Measurements from ENCODE around the gene CCSER1. TPM values are rescaled to one million over a fixed set of nuclear protein-coding genes. Genes with fewer than 3 reads are reported as not detected.

The CCSER1 gene
- polyA plus RNA-seq, 1 donor from 2014 or later: 20.8 TPM

GRCh38 chr4:91282217-91282616 lies 1155.0 kb downstream of the CCSER1 start:
- Histone ChIP-seq H3K4me2 (ENCODE audit: low read length) (peak overlapping the region; percentile 64), H3K4me3 (ENCODE audit: low read length) (no peak overlapping the region), H3K9ac (ENCODE audit: low read length) (no peak overlapping the region), H3K9me3 (ENCODE audit: low read length) (no peaks in the 10 kb centered on the region), H4K20me1 (ENCODE audit: insufficient read depth) (no peaks in the 10 kb centered on the region), H2AFZ (ENCODE audit: low read depth, low read length) (no peak overlapping the region), H3K27me3 (ENCODE audit: insufficient read depth, low read depth, low read length) (no peaks in the 10 kb centered on the region), H3K36me3 (ENCODE audit: insufficient read depth, low read length) (no peaks in the 10 kb centered on the region), H3K9me2 (ENCODE audit: insufficient read depth, low read length) (no peaks in the 10 kb centered on the region), H3K27ac (ENCODE audit: low read length) (peak overlapping the region; percentile 66), H3F3A (ENCODE audit: insufficient read depth, low read length, poor library complexity, severe bottlenecking) (peaks cover 3% of the 10 kb centered on the region), H3K79me2 (replicated peaks; ENCODE audit: insufficient read depth, low read length) (no peaks in the 10 kb centered on the region)
- TF ChIP-seq, protein P1, sequence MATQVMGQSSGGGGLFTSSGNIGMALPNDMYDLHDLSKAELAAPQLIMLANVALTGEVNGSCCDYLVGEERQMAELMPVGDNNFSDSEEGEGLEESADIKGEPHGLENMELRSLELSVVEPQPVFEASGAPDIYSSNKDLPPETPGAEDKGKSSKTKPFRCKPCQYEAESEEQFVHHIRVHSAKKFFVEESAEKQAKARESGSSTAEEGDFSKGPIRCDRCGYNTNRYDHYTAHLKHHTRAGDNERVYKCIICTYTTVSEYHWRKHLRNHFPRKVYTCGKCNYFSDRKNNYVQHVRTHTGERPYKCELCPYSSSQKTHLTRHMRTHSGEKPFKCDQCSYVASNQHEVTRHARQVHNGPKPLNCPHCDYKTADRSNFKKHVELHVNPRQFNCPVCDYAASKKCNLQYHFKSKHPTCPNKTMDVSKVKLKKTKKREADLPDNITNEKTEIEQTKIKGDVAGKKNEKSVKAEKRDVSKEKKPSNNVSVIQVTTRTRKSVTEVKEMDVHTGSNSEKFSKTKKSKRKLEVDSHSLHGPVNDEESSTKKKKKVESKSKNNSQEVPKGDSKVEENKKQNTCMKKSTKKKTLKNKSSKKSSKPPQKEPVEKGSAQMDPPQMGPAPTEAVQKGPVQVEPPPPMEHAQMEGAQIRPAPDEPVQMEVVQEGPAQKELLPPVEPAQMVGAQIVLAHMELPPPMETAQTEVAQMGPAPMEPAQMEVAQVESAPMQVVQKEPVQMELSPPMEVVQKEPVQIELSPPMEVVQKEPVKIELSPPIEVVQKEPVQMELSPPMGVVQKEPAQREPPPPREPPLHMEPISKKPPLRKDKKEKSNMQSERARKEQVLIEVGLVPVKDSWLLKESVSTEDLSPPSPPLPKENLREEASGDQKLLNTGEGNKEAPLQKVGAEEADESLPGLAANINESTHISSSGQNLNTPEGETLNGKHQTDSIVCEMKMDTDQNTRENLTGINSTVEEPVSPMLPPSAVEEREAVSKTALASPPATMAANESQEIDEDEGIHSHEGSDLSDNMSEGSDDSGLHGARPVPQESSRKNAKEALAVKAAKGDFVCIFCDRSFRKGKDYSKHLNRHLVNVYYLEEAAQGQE (IDR thresholded peaks at IDR 0.05; ENCODE audit: borderline replicate concordance): no peak
- TF ChIP-seq POLR2AphosphoS5 (IDR thresholded peaks at IDR 0.05): peak; percentile 70
- TF ChIP-seq CTCF (IDR thresholded peaks at IDR 0.05; ENCODE audit: poor library complexity, severe bottlenecking): no peak
- peak; percentile 90 for TF ChIP-seq EP300 (conservative IDR thresholded peaks at IDR 0.05; ENCODE audit: poor library complexity, severe bottlenecking)
- no peak for TF ChIP-seq TAF1 (IDR thresholded peaks at IDR 0.05; ENCODE audit: low read depth)
- TF ChIP-seq EZH2 (IDR thresholded peaks at IDR 0.05; ENCODE audit: borderline replicate concordance, insufficient read depth, low read length, poor library complexity, severe bottlenecking): no peak
- no peak for TF ChIP-seq SMC3 (conservative IDR thresholded peaks at IDR 0.05; ENCODE audit: poor library complexity)
- peak; percentile 16 for TF ChIP-seq RAD21 (conservative IDR thresholded peaks at IDR 0.05)
- no peak for TF ChIP-seq MXI1 (conservative IDR thresholded peaks at IDR 0.05; ENCODE audit: poor library complexity, severe bottlenecking)

DNA sequence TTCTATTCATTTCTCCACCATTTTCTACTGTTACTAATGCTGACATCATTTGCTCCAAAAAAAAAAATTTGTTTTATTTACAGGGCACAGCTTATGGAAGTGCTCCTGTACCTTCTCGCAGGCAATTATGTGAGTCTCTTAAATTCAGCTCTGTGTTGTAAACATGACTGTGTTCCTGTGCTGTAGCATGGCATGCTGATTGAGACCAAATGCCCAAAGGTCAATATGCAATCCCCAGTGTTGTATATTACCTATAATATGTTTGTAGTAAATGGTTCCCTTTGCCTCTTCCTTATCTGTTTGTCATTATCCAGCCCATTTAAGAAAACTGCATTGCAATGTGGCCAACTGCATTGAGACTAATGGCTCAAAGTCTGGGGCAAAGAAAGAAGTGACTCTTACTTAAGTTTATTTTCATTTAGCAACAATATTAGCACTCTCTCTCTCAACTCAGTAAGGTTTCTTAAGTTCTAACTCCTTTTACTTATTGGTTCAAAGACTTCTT lies 1156.6 kb downstream of the CCSER1 start:
- Histone ChIP-seq H3K27me3 (ENCODE audit: insufficient read depth, low read depth, low read length) (no peaks in the 10 kb centered on the region), H3K9ac (ENCODE audit: low read length) (no peak overlapping the region), H3F3A (ENCODE audit: insufficient read depth, low read length, poor library complexity, severe bottlenecking) (peaks cover 3% of the 10 kb centered on the region), H3K27ac (ENCODE audit: low read length) (peak overlapping the region; percentile 40), H3K4me3 (ENCODE audit: low read length) (peak overlapping the region; percentile 36), H3K4me2 (ENCODE audit: low read length) (no peak overlapping the region), H3K79me2 (replicated peaks; ENCODE audit: insufficient read depth, low read length) (no peaks in the 10 kb centered on the region), H3K9me3 (ENCODE audit: low read length) (no peaks in the 10 kb centered on the region), H3K36me3 (ENCODE audit: insufficient read depth, low read length) (no peaks in the 10 kb centered on the region), H4K20me1 (ENCODE audit: insufficient read depth) (no peaks in the 10 kb centered on the region), H2AFZ (ENCODE audit: low read depth, low read length) (no peak overlapping the region), H3K9me2 (ENCODE audit: insufficient read depth, low read length) (no peaks in the 10 kb centered on the region)
- no peak for TF ChIP-seq EZH2 (IDR thresholded peaks at IDR 0.05; ENCODE audit: borderline replicate concordance, insufficient read depth, low read length, poor library complexity, severe bottlenecking)
- TF ChIP-seq, protein P1 (IDR thresholded peaks at IDR 0.05; ENCODE audit: borderline replicate concordance): no peak
- TF ChIP-seq CTCF (IDR thresholded peaks at IDR 0.05; ENCODE audit: poor library complexity, severe bottlenecking): no peak
- no peak for TF ChIP-seq RAD21 (conservative IDR thresholded peaks at IDR 0.05)

Data from neural cell (in vitro differentiated cells).